H1 (cell line): ENCODE data around the gene ATP11C. TPM values are rescaled to one million over a fixed set of nuclear protein-coding genes. Genes with fewer than 3 reads are reported as not detected.

Source experiments
- BRCA1 ChIP-seq: IDR thresholded peaks from 2 replicates; pipeline ENCODE4 v1.6.1; 2012; ENCODE audit warnings: low read depth, low read length, improper control_type of control experiment
- CEBPB ChIP-seq: IDR thresholded peaks from 2 replicates; pipeline ENCODE4 v1.6.1; 2012; ENCODE audit warnings: low read depth, low read length
- EP300 ChIP-seq, 2 experiments: IDR thresholded peaks; 1 replicate in 1 of 2; 2 replicates in 1 of 2; pipeline ENCODE4 v1.6.1; 2011 to 2012; ENCODE audit warnings: low read depth in 2 of 2, low read length in 2 of 2, mild to moderate bottlenecking in 2 of 2, borderline replicate concordance in 1 of 2, inconsistent platforms in 1 of 2, moderate library complexity in 1 of 2
- NANOG ChIP-seq: IDR thresholded peaks from 2 replicates; pipeline ENCODE4 v1.6.1; 2011; ENCODE audit warnings: low read length, low read depth, mild to moderate bottlenecking, inconsistent platforms; ENCODE audit not compliant: insufficient read depth, poor library complexity, severe bottlenecking
- POLR2A ChIP-seq, 2 experiments: IDR thresholded peaks; 1 replicate in 1 of 2; 2 replicates in 1 of 2; pipeline ENCODE4 v1.6.1; 2011; ENCODE audit warnings: low read depth in 2 of 2, low read length in 2 of 2, mild to moderate bottlenecking in 2 of 2; ENCODE audit errors: control extremely low read depth in 1 of 2
- RBBP5 ChIP-seq: IDR thresholded peaks from 2 replicates; pipeline ENCODE4 v1.7.1; 2012; ENCODE audit warnings: low read depth, mild to moderate bottlenecking, inconsistent platforms, low read length, moderate library complexity, borderline replicate concordance
- SAP30 ChIP-seq: fragments of 300-600 bp; sonication (generic); IDR thresholded peaks from 2 replicates; pipeline ENCODE4 v1.7.1; 2012; ENCODE audit warnings: low read length, moderate library complexity, mild to moderate bottlenecking, inconsistent platforms; ENCODE audit not compliant: insufficient read depth, insufficient replicate concordance
- SIN3A ChIP-seq, 2 experiments: IDR thresholded peaks in 1 of 2; conservative IDR thresholded peaks in 1 of 2; 2 replicates each; pipeline ENCODE4 v1.6.1; 2011 to 2012; ENCODE audit warnings: low read length in 2 of 2, improper control_type of control experiment in 1 of 2, low read depth in 1 of 2, mild to moderate bottlenecking in 1 of 2
- TAF7 ChIP-seq: optimal IDR thresholded peaks from 2 replicates; pipeline ENCODE3; 2011; ENCODE audit warnings: low read depth, mild to moderate bottlenecking, inconsistent platforms, low read length, moderate library complexity, borderline replicate concordance
- USF2 ChIP-seq: IDR thresholded peaks from 2 replicates; pipeline ENCODE4 v1.6.1; 2011; ENCODE audit warnings: low read length, improper control_type of control experiment
- polyA plus RNA-seq, 7 experiments: library from polyadenylated mRNA; depleted of rRNA in 3 of 7; stranded (reverse) in 5 of 7; unstranded in 2 of 7; fragments of >200 nt in 5 of 7; fragments of 200-250 nt in 2 of 7; gene quantifications; 1 replicate in 5 of 7; 2 replicates in 1 of 7; 4 replicates in 1 of 7; pipeline versions ENCODE4 v1.2.1 to v1.2.3, GENCODE V29; 2011 to 2013; ENCODE audit warnings: missing spikeins in 2 of 7, mixed read lengths in 2 of 7
- total RNA-seq: library from RNA; stranded (reverse); fragmentation: NEBNext Ultra II Directional; extraction: Animal tissue kit (Norgen Biotek cat#: 25700); gene quantifications from 2 replicates; pipeline ENCODE4 v1.2.1, GENCODE V29; 2021

The ATP11C gene
- total and polyA plus RNA-seq, 2 of the 8 experiments (the other 6 are each of a cell fraction or from before 2014, with no cell fraction given) = 14.7 to 52.1 TPM

- TF ChIP-seq SAP30 (no peak), CEBPB (no peak), RBBP5 (no peak), USF2 (no peak), POLR2A (IDR thresholded peaks at IDR 0.05; ENCODE audit: control extremely low read depth in 1 of 2, low read depth in 2 of 2, low read length in 2 of 2) (no peak), BRCA1 (no peak), EP300 (IDR thresholded peaks at IDR 0.05; ENCODE audit: borderline replicate concordance in 1 of 2, low read depth in 2 of 2, low read length in 2 of 2) (no peak), NANOG (no peak), SIN3A (conservative IDR thresholded peaks at IDR 0.05 in 1 of 2, IDR thresholded peaks at IDR 0.05 in 1 of 2; ENCODE audit: low read depth in 1 of 2, low read length in 2 of 2) (no peak), TAF7 (no peak)
Measured at GRCh38 chrX:139909712-139910111, 23.1 kb downstream of the ATP11C start (continued).
